EH (cell line): ENCODE measurements around the gene TRPM5.
"Not testable (repeated sequence)": the region's sequence is repeated elsewhere in the genome, so short reads cannot be mapped to it uniquely, and the experiment has no call there.

Experiments
- DNase-seq: peaks from one replicate; pipeline ENCODE4 v3.0.0-alpha.2; 2015; ENCODE audit warnings: low read depth

Gene TRPM5

GRCh38 chr11:2443881-2444820 is at the start of gene TRPM5:
TRPM5 (minus strand) TSS chr11:2444514; CDS start chr11:2423036, 21,478 bp downstream.
- no peak for DNase-seq

GRCh38 chr11:2489083-2489482 is 44.8 kb upstream of the TRPM5 start:
- DNase-seq: no peak

- DNase-seq: no peak
These were observed 43.7 kb upstream of the TRPM5 start for GRCh38 chr11:2488004-2488403.

- DNase-seq: no peak
These were observed 40.3 kb upstream of the TRPM5 start for GRCh38 chr11:2484576-2485125.

- no peak for DNase-seq
These were observed 39.1 kb upstream of the TRPM5 start for GRCh38 chr11:2483426-2483825.

- no peak for DNase-seq
These were observed 38.4 kb upstream of the TRPM5 start for GRCh38 chr11:2482745-2483144.

- no peak for DNase-seq
These were observed 37.9 kb upstream of the TRPM5 start for GRCh38 chr11:2482204-2482603.

- no peak for DNase-seq
These were observed 36.9 kb upstream of the TRPM5 start for GRCh38 chr11:2481253-2481652.

GRCh38 chr11:2480874-2481220 is 36.5 kb upstream of the TRPM5 start:
- no peak for DNase-seq

- DNase-seq: not testable (repeated sequence)
These were observed 36.0 kb upstream of the TRPM5 start for GRCh38 chr11:2480067-2480873.

- no peak for DNase-seq
These were observed 33.6 kb upstream of the TRPM5 start for GRCh38 chr11:2477936-2478335.

- no peak for DNase-seq
These were observed 32.9 kb upstream of the TRPM5 start for GRCh38 chr11:2477254-2477653.

- no peak for DNase-seq
These were observed 31.0 kb upstream of the TRPM5 start for GRCh38 chr11:2475136-2475918.

- DNase-seq: no peak
These were observed 30.0 kb upstream of the TRPM5 start for GRCh38 chr11:2474059-2474901.

GRCh38 chr11:2473361-2474058 is 29.2 kb upstream of the TRPM5 start:
- no peak for DNase-seq

GRCh38 chr11:2472428-2473186 is 28.3 kb upstream of the TRPM5 start:
- no peak for DNase-seq

GRCh38 chr11:2471804-2472096 is 27.4 kb upstream of the TRPM5 start:
- no peak for DNase-seq

- no peak for DNase-seq
These were observed 26.9 kb upstream of the TRPM5 start for GRCh38 chr11:2471048-2471803.

- DNase-seq: no peak
These were observed 26.2 kb upstream of the TRPM5 start for GRCh38 chr11:2470495-2470894.
